K562 (cell line): ENCODE measurements around the gene SEC23A. TPM values are rescaled to one million over a fixed set of nuclear protein-coding genes. Genes with fewer than 3 reads are reported as not detected.

Source experiments
- ATAC-seq: fragments of 200-7000 bp; cut with Tn5 transposase; 3 replicates; pipeline ENCODE4 v1.9.1; 2020; ENCODE audit warnings: moderate library complexity
- BruUV-seq: library from RNA; stranded (reverse); fragments of 400-500 nt; replicated peaks from 2 replicates; lab custom pipeline; 2021; lab: Mats Ljungman, UMichigan
- CTCF ChIA-PET: fragments of 300-600 bp; formaldehyde crosslinking; extraction: SDS; loops from one replicate; lab custom pipeline; 2021; ENCODE audit warnings: low intra/inter-chr PET ratio; lab: Yijun Ruan, JAX
- POLR2A ChIA-PET: fragments of 300-600, 350-650 bp; sonication (Branson Sonifier 250); formaldehyde crosslinking; extraction: SDS; loops from one replicate; lab custom pipeline; 2021; ENCODE audit warnings: antibody characterized with exemption, inconsistent platforms; lab: Yijun Ruan, JAX
- DNase-seq, 4 experiments: peaks; one replicate each; pipeline versions ENCODE4 v3.0.0 to v3.0.0-alpha.2; 2011 to 2018; ENCODE audit warnings: low spot score in 3 of 4, mixed read lengths in 3 of 4; ENCODE audit errors: extremely low read depth in 1 of 4
- FAIRE-seq: peaks from 2 replicates; lab custom pipeline; 2011; peaks lifted over from hg19 to GRCh38; lab: Jason Lieb, UNC
- H2AFZ ChIP-seq: 2 replicates; pipeline ENCODE4 v1.6.0; 2011; ENCODE audit warnings: low read depth, low read length, control low read depth, inconsistent platforms
- H3K27ac ChIP-seq: fragments of 200-600 bp; 3 replicates; pipeline ENCODE4 v1.8.0; 2011; ENCODE audit warnings: low read depth, mild to moderate bottlenecking, control low read depth, inconsistent platforms, low read length, moderate library complexity, mixed read lengths; ENCODE audit errors: extremely low read depth
- H3K27me3 ChIP-seq, 2 experiments: fragments of 300-600 bp in 1 of 2; 2 replicates in 1 of 2; 3 replicates in 1 of 2; pipeline versions ENCODE4 v1.6.0 to v1.8.0; 2011; ENCODE audit warnings: inconsistent platforms in 2 of 2, low read length in 2 of 2, mild to moderate bottlenecking in 1 of 2, mixed read lengths in 1 of 2, moderate library complexity in 1 of 2; ENCODE audit not compliant: control insufficient read depth in 2 of 2, insufficient read depth in 2 of 2
- H3K36me3 ChIP-seq: fragments of 300-600 bp; 3 replicates; pipeline ENCODE4 v1.8.0; 2011; ENCODE audit warnings: mild to moderate bottlenecking, low read length, inconsistent platforms; ENCODE audit not compliant: control insufficient read depth, insufficient read depth
- H3K4me1 ChIP-seq, 2 experiments: fragments of 200-600 bp in 1 of 2; replicated peaks in 1 of 2; 2 replicates in 1 of 2; 3 replicates in 1 of 2; pipeline versions ENCODE4 v1.5.1 to v1.8.0; 2011; ENCODE audit warnings: inconsistent platforms in 2 of 2, low read length in 2 of 2, mild to moderate bottlenecking in 1 of 2, mixed read lengths in 1 of 2, moderate library complexity in 1 of 2; ENCODE audit not compliant: control insufficient read depth in 2 of 2, insufficient read depth in 2 of 2
- H3K4me2 ChIP-seq: 2 replicates; pipeline ENCODE4 v1.6.1; 2011; ENCODE audit warnings: low read length, control low read depth, inconsistent platforms, mixed read lengths; ENCODE audit not compliant: insufficient read depth
- H3K4me3 ChIP-seq: fragments of 200-600 bp; sonication (generic), shearing (Covaris generic); 2 replicates; pipeline ENCODE4 v1.5.1; 2016; ENCODE audit warnings: control low read depth, inconsistent platforms
- H3K79me2 ChIP-seq: fragments of 200-600 bp; 3 replicates; pipeline ENCODE4 v1.8.0; 2011; ENCODE audit warnings: low read length, inconsistent platforms; ENCODE audit not compliant: control insufficient read depth, insufficient read depth
- H3K9ac ChIP-seq, 2 experiments: 2 replicates each; pipeline versions ENCODE4 v1.6.0 to v1.6.1; 2011; ENCODE audit warnings: low read depth in 2 of 2, low read length in 2 of 2, control low read depth in 1 of 2, inconsistent platforms in 1 of 2, mild to moderate bottlenecking in 1 of 2, mixed read lengths in 1 of 2; ENCODE audit not compliant: insufficient read depth in 1 of 2
- H3K9me1 ChIP-seq: one replicate; pipeline ENCODE4 v1.6.0; 2011; ENCODE audit warnings: inconsistent platforms, mild to moderate bottlenecking, low read length, moderate library complexity; ENCODE audit not compliant: control insufficient read depth, insufficient read depth
- H3K9me3 ChIP-seq: replicated peaks from 2 replicates; pipeline ENCODE4 v1.5.1; 2011; ENCODE audit warnings: low read depth, low read length, inconsistent platforms; ENCODE audit not compliant: control insufficient read depth, insufficient read depth
- H4K20me1 ChIP-seq: replicated peaks from 2 replicates; pipeline ENCODE4 v1.6.1; 2011; ENCODE audit warnings: low read length, inconsistent platforms, mixed read lengths; ENCODE audit not compliant: control insufficient read depth, insufficient read depth
- CEBPB ChIP-seq: fragments of 450-650 bp; IDR thresholded peaks from 2 replicates; pipeline ENCODE4 v1.6.1; 2016; ENCODE audit warnings: missing genetic modification characterization, missing compliant biosample characterization
- CREB1 ChIP-seq, 2 experiments: sonication (generic) in 1 of 2; formaldehyde crosslinking in 1 of 2; IDR thresholded peaks; 2 replicates each; pipeline versions ENCODE4 v1.6.1 to v1.8.0; 2012 to 2022; ENCODE audit warnings: inconsistent platforms in 1 of 2, mild to moderate bottlenecking in 1 of 2, missing genetic modification reagents in 1 of 2, moderate library complexity in 1 of 2
- FOXJ2 ChIP-seq: fragments of 200-800 bp; sonication (Bioruptor generic); IDR thresholded peaks from 2 replicates; pipeline ENCODE4 v1.6.1; 2016; ENCODE audit warnings: missing genetic modification characterization, missing compliant biosample characterization
- GTF2A2 ChIP-seq: IDR thresholded peaks from 2 replicates; pipeline ENCODE4 v1.6.1; 2016; ENCODE audit warnings: mild to moderate bottlenecking, missing genetic modification characterization, missing compliant biosample characterization
- ILF3 ChIP-seq: fragments of 450-650 bp; IDR thresholded peaks from 2 replicates; pipeline ENCODE4 v1.6.1; 2018; ENCODE audit warnings: antibody characterized with exemption, mild to moderate bottlenecking, moderate library complexity, borderline replicate concordance
- MTF1 ChIP-seq: fragments of 250-450 bp; sonication (Bioruptor Pico); IDR thresholded peaks from 2 replicates; pipeline ENCODE4 v1.9.0; 2021; ENCODE audit warnings: moderate library complexity, mild to moderate bottlenecking, inconsistent platforms, borderline replicate concordance
- NFYB ChIP-seq: IDR thresholded peaks from 2 replicates; pipeline ENCODE4 v1.6.1; 2011; ENCODE audit warnings: mild to moderate bottlenecking, moderate library complexity; ENCODE audit not compliant: insufficient read length; ENCODE audit errors: extremely low read depth
- NR4A1 ChIP-seq, 2 experiments: fragments of 250-450 bp in 1 of 2; fragments of 450-650 bp in 1 of 2; sonication (Bioruptor Pico) in 1 of 2; IDR thresholded peaks; 2 replicates each; pipeline versions ENCODE4 v1.4.0 to v1.6.1; 2016 to 2020; ENCODE audit warnings: mild to moderate bottlenecking in 2 of 2, missing compliant biosample characterization in 1 of 2, missing genetic modification characterization in 1 of 2, moderate library complexity in 1 of 2
- SMC3 ChIP-seq: conservative IDR thresholded peaks from 2 replicates; pipeline ENCODE4 v1.6.1; 2011; ENCODE audit warnings: low read depth, low read length, improper control_type of control experiment; ENCODE audit not compliant: insufficient read depth
- TGIF2 ChIP-seq: sonication (generic); formaldehyde crosslinking; IDR thresholded peaks from 2 replicates; pipeline ENCODE4 v1.8.1; 2022; ENCODE audit warnings: mild to moderate bottlenecking, missing genetic modification reagents, moderate library complexity
- ZBTB5 ChIP-seq: fragments of 450-650 bp; IDR thresholded peaks from 2 replicates; pipeline ENCODE4 v1.6.1; 2017; ENCODE audit warnings: antibody characterized with exemption
- ZNF785 ChIP-seq: fragments of 250-450 bp; sonication (Bioruptor Pico); IDR thresholded peaks from 2 replicates; pipeline ENCODE4 v1.4.0; 2020; ENCODE audit warnings: mild to moderate bottlenecking
- WGBS: fragments of 100-300 bp; shearing (Covaris generic); methylation state at CpG from one replicate; pipeline ENCODE4 v1.1.6; 2016; ENCODE audit warnings: low coverage, mixed read lengths; ENCODE audit not compliant: insufficient coverage; ENCODE audit errors: missing lambda C conversion rate; 5-methylcytosine and 5-hydroxymethylcytosine counted together
- in situ Hi-C: fragments of 300-500 bp; cut with MboI; formaldehyde crosslinking; loops from 4 replicates; pipeline ENCODE4 v1.15.0; 2018; ENCODE audit warnings: inconsistent platforms, mixed read lengths
- intact Hi-C: fragments of 100-400 bp; cut with micrococcal nuclease; formaldehyde crosslinking; loops from 2 replicates; pipeline ENCODE4 v1.14.2; 2022
- polyA plus RNA-seq, 8 experiments: library from polyadenylated mRNA; depleted of rRNA in 4 of 8; stranded (reverse) in 5 of 8; unstranded in 3 of 8; fragments of >200 nt; fragmentation: Nextera tagmentation in 2 of 8; fragmentation: Illumina TruSeq in 1 of 8; extraction: Ambion mirVana in 2 of 8; extraction: Trizol in 1 of 8; gene quantifications; 2 replicates each; pipeline versions ENCODE4 v1.2.1 to v1.2.3, GENCODE V29; 2011 to 2014; ENCODE audit warnings: inconsistent platforms in 1 of 8, missing spikeins in 1 of 8
- total RNA-seq, 7 experiments: library from RNA; depleted of rRNA in 6 of 7; stranded (reverse); fragments of >200 nt in 6 of 7; fragmentation: Illumina TruSeq in 2 of 7; extraction: Trizol in 2 of 7; gene quantifications; 2 replicates each; pipeline versions ENCODE4 v1.2.1 to v1.2.3, GENCODE V29; 2011 to 2021; ENCODE audit warnings: low replicate concordance in 1 of 7

Gene SEC23A
- total and polyA plus RNA-seq, 9 of the 15 experiments (the other 6 are each of a cell fraction or from before 2014, with no cell fraction given), result 5.5 to 47.0 (median 14.5) TPM

- CTCF ChIA-PET, result no interaction called here
- TF ChIP-seq CEBPB (tag) (no peak), ZNF785 (no peak), ZBTB5 (no peak), FOXJ2 (no peak), NR4A1 (CRISPR knock-in tag; IDR thresholded peaks at IDR 0.05) (no peak), NR4A1 (tag; IDR thresholded peaks at IDR 0.05) (no peak), TGIF2 (CRISPR knock-in tag) (no peak), ILF3 (no peak), GTF2A2 (tag) (no peak), NFYB (no peak), MTF1 (no peak), SMC3 (no peak), CREB1 (IDR thresholded peaks at IDR 0.05) (no peak), CREB1 (CRISPR knock-in tag; IDR thresholded peaks at IDR 0.05) (no peak)
Measured at GRCh38 chr14:39122330-39123138, 19.5 kb upstream of the SEC23A start.

More at GRCh38 chr14:39122330-39123138, 19.5 kb upstream of the SEC23A start:
- FAIRE-seq (no peak), ATAC-seq (no peak), DNase-seq (no peak)
- intact Hi-C loops (no loop called here), in situ Hi-C loops (no loop called here)
- Histone ChIP-seq H3K27ac (no peak overlapping the region), H3K79me2 (no peaks in the 10 kb centered on the region), H2AFZ (no peak overlapping the region), H3K27me3 (no peaks in the 10 kb centered on the region), H3K4me1 (no peaks in the 10 kb centered on the region), H3K9me3 (no peaks in the 10 kb centered on the region), H3K4me2 (no peak overlapping the region), H3K9ac (no peak overlapping the region), H3K36me3 (peaks cover 60% of the 10 kb centered on the region), H3K4me3 (no peak overlapping the region), H3K9me1 (no peaks in the 10 kb centered on the region), H4K20me1 (no peaks in the 10 kb centered on the region)
- BruUV-seq, result no TSS peak
- POLR2A ChIA-PET, result no interaction called here
- WGBS, result 92% methylated on average over 3 of the region's 3 CpGs
